ENCODE measurements around the gene KCNQ1. TPM values are rescaled to one million over a fixed set of nuclear protein-coding genes. Genes with fewer than 3 reads are reported as not detected.

KCNQ1 gene
- total RNA-seq, 3 donors from 2014 or later = 15.5 to 44.7 (median 37.4) TPM

DNA sequence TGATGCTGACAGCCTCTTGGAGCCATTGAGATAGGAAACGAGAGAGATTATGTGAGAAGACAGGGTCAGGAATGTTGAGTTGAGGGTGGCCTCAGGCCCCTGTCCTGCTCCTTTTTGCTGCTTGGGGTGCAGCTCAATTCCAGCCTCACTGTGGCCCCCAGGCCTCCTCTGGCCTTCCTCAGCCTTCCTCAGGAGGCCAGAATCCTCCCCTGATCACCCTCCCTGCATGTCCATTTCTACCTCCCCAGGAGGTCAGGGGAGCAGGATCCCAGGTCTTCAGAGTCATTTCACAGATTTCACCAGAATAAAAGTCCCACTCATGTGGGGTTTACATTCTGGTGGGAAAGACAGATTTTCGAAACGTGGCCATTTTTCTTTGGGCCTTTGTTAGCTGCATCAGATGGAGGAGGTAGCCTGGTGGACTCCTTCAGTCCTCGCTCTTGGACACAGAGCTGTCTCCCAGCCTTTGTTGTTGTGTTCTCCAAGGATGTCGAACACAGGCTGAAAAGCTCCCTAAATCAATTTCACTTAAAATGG lies 257.2 kb downstream of the KCNQ1 start:
- Histone ChIP-seq H3K9me3 (peaks cover 3% of the 10 kb centered on the region), H3K36me3 (ENCODE audit: low read depth) (no peaks in the 10 kb centered on the region), H3K4me1 (ENCODE audit: low read depth) (no peaks in the 10 kb centered on the region), H3K4me3 (no peak overlapping the region)
- DNase-seq (no peak), ATAC-seq (no peak)
- TF ChIP-seq, protein P1, sequence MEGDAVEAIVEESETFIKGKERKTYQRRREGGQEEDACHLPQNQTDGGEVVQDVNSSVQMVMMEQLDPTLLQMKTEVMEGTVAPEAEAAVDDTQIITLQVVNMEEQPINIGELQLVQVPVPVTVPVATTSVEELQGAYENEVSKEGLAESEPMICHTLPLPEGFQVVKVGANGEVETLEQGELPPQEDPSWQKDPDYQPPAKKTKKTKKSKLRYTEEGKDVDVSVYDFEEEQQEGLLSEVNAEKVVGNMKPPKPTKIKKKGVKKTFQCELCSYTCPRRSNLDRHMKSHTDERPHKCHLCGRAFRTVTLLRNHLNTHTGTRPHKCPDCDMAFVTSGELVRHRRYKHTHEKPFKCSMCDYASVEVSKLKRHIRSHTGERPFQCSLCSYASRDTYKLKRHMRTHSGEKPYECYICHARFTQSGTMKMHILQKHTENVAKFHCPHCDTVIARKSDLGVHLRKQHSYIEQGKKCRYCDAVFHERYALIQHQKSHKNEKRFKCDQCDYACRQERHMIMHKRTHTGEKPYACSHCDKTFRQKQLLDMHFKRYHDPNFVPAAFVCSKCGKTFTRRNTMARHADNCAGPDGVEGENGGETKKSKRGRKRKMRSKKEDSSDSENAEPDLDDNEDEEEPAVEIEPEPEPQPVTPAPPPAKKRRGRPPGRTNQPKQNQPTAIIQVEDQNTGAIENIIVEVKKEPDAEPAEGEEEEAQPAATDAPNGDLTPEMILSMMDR (IDR thresholded peaks at IDR 0.05) = no peak
- intact Hi-C loops (cut with DNase I, micrococcal nuclease) = no loop called here

DNA sequence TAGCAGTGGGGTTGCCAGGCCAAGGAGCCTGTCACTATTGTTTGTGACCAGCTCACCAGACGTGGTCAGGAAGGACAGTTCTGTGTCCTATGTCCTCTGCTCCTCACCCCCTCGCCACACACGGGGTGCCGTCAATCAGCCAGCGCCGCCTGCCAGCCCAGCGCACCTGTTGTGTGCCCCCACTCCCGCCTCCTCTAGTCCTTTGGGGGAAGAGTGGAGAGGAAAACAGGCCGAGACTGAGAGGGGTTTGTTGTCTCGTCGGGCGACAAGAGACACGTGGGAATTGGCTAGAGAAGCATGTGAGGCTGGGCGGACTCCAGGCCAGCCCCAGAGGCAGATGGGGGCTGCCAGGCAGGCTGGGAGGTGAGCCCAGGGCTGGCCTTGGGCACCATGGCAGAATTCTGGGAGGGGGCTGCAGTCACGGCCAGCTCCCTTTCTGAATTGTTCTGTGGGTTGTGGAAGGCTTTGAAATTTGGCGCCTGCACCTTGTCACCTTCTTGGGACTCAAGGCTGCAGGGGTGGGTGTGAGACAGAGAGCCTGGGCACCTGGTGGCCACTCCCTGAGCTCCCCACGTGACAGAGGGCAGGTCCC lies 258.1 kb downstream of the KCNQ1 start:
- peak in 1 of 3 donors; percentile 38 for DNase-seq
- Histone ChIP-seq H3K4me1 (ENCODE audit: low read depth) (no peaks in the 10 kb centered on the region), H3K36me3 (ENCODE audit: low read depth) (no peaks in the 10 kb centered on the region), H3K9me3 (peaks cover 3% of the 10 kb centered on the region), H3K4me3 (no peak overlapping the region)
- TF ChIP-seq, protein P1 (IDR thresholded peaks at IDR 0.05) = no peak
- intact Hi-C loops (cut with DNase I, micrococcal nuclease) = no loop called here
- ATAC-seq = no peak

DNA sequence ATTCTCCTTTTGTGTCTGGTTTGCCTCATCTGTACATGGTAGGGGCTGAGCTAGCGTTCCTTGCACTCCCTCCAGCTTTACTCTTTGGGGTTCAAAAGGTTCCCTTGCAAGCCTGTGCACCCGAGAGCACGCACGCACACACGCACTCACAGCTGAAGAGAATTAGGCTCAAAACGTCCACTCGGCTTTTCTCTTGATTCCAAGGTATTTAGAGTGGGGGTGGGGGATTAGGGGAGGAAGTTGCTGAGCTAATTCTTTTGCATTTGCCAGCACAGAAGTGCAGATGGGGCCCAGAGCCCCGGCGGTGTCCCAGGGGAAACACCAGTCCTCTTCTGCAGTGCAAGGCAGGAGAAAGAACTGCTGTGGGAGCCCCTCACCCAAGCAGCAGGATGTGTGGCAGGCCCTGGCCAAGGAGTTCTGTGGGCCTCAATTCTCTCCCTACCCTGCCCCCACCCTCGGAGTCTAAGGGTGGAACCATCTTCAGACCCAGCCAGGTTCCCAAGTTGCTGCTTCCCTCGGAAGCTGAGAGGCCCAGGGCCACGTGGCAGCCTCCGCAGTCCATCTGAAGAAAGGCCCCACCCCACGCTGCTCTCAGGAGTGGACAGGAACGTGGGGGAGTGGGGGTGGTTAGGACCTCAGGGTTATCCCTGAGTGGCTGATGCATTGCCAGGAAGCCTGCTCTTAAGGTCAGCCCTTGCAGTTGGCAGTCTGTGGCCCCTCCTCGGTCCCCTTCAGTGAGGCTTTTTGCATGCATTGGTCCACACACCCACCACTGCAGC lies 258.7 kb downstream of the KCNQ1 start:
- H3K9me3 ChIP-seq = peaks cover 3% of the 10 kb centered on the region
- no peaks in the 10 kb centered on the region for H3K36me3 ChIP-seq (ENCODE audit: low read depth)
- intact Hi-C loops (cut with DNase I, micrococcal nuclease) = no loop called here
- ATAC-seq (no peak), DNase-seq (peak in 1 of 3 donors; percentile 29)
- H3K4me3 ChIP-seq = no peak overlapping the region
- TF ChIP-seq, protein P1 (IDR thresholded peaks at IDR 0.05) = no peak
- no peaks in the 10 kb centered on the region for H3K4me1 ChIP-seq (ENCODE audit: low read depth)

DNA sequence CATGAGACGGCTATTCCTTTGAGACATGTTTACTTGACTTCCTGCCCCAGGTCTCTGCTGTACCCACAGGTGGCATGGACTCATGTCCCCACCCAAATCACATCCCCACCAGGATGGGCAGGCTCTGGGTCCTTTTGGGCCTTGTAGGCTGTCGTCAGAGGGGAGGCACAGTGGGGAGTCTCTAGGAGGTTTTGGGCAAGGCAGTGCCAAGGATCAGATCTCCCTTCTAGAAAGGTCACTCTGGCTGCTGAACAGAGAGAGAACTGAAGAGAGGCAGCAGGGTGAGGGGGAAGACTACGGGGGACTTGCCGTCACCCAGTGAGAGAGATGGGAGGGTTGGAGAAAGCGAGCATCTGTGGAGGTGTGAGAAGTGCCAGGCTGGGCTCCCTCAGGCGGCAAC lies 259.5 kb downstream of the KCNQ1 start:
- H3K9me3 ChIP-seq = peaks cover 3% of the 10 kb centered on the region
- no peaks in the 10 kb centered on the region for H3K36me3 ChIP-seq (ENCODE audit: low read depth)
- ATAC-seq (no peak), DNase-seq (peak in 1 of 3 donors; percentile 8)
- intact Hi-C loops (cut with DNase I, micrococcal nuclease) = no loop called here
- TF ChIP-seq, protein P1 (IDR thresholded peaks at IDR 0.05) = no peak
- H3K4me1 ChIP-seq (ENCODE audit: low read depth) = no peaks in the 10 kb centered on the region
- H3K4me3 ChIP-seq = no peak overlapping the region

DNA sequence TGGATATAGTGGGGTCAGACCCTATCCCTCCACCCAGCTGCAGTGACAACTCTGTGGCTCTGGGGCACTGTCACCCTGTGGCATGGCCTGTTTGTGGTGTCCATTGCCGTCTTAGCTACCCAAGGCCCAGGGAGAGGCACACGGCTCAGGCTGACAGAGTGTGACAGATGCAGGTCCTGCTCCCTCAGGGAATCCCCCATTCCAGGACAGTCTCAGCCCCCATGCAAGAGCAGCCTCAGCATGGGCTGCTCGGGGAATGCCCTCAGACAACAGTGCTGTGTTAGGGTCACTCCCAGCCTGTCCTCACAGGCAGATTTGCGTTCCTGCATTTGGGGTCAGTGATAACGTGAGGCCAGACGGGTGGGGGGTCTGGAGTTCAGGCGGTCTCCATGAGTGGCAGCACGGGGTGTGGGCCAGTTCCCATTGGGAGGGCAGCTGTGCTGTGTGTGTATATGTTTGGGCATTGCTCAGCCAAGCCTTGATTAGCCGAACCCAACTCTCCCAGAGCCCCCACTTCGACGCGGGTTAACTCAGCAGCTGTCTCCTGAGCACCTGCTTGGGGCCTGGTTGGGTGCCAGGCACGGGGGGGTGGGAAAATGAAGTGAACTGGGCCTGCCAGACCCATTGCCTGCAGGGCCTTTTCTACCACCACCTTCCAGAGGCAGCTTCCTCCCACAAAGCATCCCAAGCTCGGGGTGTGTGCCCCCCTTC lies 260.2 kb downstream of the KCNQ1 start:
- ATAC-seq (no peak), DNase-seq (peak in 2 of 3 donors; percentile 14 to 27)
- intact Hi-C loops (cut with DNase I, micrococcal nuclease) = no loop called here
- Histone ChIP-seq H3K9me3 (peaks cover 3% of the 10 kb centered on the region), H3K4me1 (ENCODE audit: low read depth) (no peaks in the 10 kb centered on the region), H3K36me3 (ENCODE audit: low read depth) (no peaks in the 10 kb centered on the region), H3K4me3 (no peak overlapping the region)
- TF ChIP-seq, protein P1 (IDR thresholded peaks at IDR 0.05) = no peak
